HG02943 (cell line): ENCODE results near the gene ZNF546.
A peak's percentile ranks its signal among the peaks of the same experiment; 100 is the strongest.
"Not testable (repeated sequence)": the region's sequence is repeated elsewhere in the genome, so short reads cannot be mapped to it uniquely, and the experiment has no call there.

Source experiments
- ATAC-seq: cut with Tn5 transposase; IDR thresholded peaks from one replicate; pipeline ENCODE4 v1.9.1; 2021; ENCODE audit warnings: mild to moderate bottlenecking, low read depth, moderate library complexity; ENCODE audit not compliant: unreplicated experiment

Gene ZNF546

DNA sequence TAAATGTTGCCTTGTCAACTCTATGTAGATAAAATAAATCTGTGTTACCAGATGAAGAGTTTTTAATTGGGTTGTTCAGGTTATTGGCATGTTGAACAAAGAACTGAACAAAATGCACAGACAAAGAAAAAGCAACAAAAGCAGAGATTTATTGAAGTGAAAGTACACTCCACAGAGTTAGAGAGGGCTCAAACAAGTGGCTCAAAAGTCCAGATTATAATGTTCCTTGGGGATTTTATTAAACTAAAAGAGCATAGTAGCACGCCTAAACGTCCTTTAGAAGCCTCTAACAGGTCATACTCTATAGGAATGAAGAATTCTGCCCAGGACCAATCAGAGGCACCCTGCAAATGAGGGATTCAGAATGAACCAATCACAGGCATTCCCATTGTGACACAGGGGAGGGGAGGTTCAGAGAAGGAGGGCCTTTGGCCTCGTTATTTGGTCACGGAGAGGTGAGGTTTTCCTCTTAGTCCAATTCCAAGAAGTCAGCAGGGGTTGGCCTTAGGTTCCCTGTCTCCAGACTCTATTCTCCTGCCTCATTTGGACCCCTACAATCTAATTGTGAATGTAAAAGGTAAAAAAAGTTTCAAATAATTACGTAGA is 13.1 kb upstream of the ZNF546 start:
- ATAC-seq, result no peak

DNA sequence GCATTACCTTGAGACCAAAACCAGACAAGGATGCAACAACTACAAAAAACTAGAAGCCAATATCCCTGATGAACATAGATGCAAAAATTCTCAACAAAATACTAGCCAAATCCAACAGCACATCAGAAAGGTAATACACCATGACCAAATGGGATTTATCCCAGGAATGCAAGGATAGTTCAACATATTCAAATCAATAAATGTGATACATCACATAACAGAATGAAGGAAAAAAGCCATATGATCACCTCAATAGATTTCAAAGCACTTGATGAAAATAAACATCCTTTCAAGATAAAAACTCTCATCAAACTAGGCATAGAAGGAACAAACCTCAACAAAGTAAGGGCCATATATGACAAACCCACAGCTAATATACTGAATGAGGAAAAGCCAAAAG is 10.2 kb upstream of the ZNF546 start:
- no peak for ATAC-seq

DNA sequence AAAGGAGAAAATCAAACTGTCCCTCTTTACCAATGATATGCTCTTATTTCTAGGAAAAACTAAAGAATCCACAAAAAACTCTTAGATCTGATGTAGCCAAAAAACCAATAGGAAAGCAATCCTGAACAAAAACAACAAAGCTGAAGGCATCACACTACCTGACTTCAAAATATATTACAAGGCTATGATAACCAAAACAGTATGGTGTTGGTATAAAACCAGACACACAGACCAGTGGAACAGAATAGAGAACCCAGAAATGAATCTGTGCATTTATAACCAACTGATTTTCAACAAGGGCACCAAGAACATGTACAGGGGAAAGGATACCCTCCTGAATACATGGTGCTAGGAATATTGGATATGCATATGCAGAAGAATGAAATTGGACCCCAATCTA is 9.7 kb upstream of the ZNF546 start:
- ATAC-seq, result no peak

DNA sequence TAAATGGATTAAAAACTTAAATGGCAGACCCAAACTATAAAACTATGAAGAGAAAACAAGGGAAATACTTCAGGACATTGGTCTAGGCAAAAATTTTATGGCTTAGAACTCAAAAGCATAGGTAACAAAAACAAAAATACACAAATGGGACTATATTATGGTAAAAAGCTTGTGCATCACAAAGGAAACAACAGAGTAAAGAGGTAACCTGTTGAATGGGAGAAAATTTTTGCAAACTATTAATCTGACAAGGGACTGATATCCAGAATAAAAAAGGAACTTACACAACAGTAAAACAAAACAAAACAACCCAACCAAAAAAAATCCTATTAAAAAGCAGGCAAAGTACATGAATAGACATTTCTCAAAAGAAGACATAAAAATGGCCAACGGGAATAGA is 9.3 kb upstream of the ZNF546 start:
- ATAC-seq, result no peak

DNA sequence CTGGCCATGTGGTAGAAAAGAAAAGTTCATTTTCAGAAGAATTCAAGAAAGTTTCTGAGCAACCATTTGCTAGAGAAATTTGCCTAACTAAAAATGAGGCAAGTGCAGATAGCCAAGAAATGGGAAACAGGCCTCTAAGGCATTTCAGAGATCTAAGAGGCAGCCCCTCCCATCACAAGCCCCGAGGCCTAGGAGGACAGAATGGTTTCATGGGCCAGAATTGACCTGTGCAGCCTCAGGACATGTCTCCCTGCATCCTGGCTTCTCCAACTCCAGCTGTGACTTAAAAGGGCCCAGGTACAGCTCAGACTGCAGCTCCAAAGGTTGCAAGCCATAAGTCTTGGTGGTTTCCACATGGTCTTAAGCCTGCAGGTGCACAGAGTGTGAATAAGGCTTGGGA is 3.3 kb upstream of the ZNF546 start:
- no peak for ATAC-seq

DNA sequence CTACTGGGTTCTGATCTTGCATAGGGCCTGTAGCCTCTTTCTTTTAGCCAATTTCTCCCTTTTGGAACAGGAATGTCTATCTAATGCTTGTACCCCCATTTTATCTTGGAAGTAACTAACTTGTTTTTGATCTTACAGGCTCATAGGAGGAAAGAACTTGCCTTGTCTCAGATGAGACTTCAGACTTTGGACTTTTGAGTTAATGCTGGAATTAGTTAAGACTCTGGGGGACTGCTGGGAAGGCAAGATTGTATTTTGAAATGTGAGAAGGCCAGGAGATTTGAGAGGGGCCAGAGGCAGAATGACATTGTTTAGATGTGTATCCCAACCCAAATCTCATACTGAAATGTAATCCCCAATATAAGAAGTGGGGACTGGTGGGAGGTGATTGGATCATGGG is 2.5 kb upstream of the ZNF546 start:
- ATAC-seq, result no peak

DNA sequence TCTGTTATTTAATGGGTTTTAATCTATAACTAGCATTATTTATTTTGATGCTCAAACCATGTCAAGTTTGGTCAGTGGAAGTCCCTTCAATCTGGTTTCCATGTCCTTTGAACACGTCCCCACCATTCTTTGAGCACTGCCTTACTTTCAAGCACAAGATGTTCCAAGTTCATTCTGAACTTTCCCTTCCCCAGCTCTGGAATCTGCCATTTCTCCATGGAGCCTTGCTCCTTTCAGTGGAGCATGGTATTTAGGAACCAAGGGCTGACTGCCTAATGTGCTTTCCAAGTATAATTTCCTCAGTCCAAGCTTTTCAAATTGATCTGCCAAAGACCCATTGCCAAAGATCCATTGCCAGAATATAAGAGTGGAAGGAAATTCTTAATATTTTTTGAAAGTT is 1.1 kb upstream of the ZNF546 start:
- ATAC-seq, result no peak

DNA sequence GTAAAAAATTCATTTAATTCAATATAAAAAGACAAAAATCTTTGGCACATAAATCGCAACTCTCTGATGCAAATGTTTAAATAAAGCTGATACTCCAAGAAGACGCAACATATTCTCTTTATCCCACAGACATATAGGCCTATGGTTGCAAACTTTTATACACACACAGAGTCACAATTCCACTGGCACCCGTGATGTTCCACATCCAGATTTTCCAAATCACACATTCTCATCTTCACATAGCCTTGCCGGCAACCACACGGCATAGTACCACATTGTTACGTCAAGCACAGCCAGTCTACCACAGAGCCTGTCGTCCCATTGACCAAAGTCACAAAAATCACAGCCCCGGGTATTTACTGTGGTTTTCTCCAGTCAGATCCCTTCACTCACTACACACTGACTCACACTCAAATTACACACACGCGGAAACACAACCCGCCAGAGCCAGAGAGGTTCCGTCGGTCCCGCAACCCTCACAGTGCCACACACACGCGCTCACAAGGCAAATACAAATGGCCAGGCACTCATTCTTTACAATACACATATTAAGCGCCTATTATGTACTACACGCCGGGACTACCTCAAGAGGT is 546 bp upstream of the ZNF546 start:
- peak; percentile 26 for ATAC-seq

DNA sequence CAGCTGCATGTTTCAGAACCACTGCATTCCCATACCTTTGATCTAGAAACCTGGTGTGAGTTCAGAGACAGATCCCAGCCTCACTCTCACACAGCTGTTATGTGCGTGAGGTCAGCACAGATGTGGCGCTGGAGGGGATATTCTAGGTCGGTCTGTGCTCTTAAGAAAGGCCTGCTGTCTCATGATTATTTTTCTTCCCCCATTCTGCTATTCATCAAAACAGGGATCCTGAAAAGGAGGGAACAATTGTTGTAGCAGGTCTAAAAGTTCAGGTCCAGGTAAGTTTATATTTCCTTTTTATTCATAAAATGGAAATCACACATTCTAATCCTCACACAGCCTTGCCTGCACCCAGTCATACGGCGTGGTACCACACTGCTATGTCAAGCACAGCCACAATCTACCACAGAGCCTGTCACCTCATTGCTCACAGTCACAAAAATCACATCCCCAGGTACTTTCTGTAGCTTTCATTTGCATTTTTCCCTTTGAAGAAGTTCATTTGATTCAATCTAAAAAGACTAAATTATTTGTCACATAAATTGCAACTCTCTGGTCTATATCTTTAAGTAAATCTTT is 867 bp downstream of the ZNF546 start:
- no peak for ATAC-seq

DNA sequence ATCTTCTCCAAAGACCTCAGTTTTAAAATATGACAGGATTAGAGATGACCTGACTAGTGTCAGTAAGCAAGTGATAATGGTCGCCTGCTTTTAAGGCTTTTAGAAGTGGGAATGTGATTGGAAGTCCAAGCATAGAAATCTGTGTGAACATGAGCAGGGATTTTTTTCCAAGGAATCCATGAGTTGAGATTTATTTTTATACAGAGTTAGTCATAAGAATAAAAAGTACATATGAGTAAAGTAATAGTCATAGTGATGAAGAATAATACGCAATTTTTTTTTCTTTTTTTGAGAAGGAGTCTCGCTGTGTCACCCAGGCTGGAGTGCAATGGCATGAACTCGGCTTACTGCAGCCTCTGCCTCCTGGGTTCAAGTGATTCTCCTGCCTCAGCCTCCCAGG is 1.6 kb downstream of the ZNF546 start:
- no peak for ATAC-seq

DNA sequence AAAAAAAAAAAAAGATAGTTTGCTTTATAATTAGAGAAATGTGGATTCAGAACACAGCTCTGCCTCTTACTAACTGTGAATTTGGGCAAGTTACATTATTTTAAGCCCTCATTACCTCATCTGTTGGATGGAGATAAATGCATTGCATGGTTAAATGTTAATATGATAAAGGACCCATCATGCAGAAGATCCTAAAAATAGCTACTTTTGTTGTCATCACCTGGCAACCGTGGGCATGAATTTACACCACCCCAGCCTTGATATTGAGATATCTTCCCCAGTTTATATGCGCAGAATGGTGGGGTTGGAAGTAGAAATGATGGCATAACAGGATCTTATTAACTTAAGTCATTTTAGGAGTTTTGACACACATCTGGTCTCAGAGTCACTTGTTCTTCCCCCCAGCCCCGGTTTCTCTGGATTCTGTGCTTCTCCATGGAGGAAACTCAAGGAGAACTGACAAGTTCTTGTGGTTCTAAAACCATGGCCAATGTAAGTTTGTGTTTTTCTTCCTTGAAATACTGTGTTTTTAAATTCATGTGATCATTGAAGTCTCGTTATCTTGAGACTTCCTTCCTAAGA is 8.9 kb downstream of the ZNF546 start:
- no peak for ATAC-seq

DNA sequence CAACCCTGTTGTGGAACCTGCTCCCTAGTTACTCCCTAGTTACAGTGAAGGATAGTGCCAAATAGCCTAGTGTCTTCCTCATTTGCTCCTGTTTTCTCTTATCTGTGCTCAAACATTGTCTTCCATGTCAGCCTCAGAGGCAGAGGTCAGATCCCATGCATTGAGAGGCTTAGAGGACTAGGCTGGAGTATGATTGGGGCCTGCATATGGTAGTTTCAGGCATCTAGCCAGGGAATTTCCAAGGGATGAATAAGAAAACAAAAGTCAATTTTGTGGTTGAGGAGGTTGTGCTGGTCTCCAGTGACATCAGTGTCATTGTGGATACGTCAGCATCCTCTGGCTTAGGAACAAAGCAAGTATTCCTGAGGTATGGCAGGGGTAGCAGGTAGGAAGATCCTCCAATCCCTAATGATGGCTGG is 9.4 kb downstream of the ZNF546 start:
- no peak for ATAC-seq

DNA sequence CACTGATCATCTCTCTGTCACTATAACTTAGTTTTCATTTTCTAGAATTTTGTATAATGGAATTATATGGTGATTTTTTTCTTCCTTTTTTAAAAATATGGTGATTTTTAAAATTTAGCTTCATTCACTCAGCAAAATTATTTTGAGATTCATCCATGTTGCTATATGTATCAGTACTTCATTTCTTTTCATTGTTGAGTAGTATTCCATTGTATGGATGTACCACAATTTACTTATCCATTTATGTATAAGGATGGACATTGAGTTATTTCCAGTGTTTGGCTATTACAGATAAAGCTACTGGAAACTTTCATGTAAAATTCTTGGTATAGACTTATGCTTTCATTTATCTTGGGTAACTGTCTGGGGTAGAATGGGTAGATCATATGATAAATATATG is 12.8 kb downstream of the ZNF546 start:
- no peak for ATAC-seq

DNA sequence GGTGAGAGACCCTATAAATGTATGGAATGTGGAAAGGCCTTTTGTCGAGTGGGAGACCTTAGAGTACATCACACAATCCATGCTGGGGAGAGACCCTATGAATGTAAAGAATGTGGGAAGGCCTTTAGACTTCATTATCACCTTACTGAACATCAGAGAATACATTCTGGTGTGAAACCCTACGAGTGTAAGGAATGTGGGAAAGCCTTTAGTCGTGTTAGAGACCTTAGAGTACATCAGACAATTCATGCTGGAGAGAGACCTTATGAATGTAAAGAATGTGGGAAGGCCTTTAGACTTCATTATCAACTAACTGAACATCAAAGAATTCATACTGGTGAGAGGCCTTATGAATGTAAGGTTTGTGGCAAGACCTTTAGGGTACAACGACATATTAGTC is 17.1 kb downstream of the ZNF546 start:
- ATAC-seq, result no peak

DNA sequence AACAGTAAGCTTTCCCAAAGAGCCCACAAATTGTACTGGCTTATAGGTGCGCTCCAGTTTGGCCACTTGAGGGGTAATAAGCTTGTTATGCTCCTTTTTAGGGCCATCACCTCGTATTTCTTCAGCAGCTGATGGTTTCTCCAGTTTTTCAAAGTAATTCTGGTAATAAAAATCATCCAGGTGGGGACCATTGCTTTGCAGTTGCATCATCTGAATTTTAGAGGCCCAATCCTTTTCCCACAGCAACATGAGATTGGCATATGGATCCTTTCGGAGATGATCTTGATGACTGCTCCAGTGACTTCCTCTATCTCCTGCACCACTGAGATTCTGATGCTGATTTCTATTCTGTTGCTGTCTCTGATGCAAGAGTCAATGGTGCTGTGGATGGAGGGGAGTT is 27.1 kb downstream of the ZNF546 start:
- ATAC-seq, result no peak

DNA sequence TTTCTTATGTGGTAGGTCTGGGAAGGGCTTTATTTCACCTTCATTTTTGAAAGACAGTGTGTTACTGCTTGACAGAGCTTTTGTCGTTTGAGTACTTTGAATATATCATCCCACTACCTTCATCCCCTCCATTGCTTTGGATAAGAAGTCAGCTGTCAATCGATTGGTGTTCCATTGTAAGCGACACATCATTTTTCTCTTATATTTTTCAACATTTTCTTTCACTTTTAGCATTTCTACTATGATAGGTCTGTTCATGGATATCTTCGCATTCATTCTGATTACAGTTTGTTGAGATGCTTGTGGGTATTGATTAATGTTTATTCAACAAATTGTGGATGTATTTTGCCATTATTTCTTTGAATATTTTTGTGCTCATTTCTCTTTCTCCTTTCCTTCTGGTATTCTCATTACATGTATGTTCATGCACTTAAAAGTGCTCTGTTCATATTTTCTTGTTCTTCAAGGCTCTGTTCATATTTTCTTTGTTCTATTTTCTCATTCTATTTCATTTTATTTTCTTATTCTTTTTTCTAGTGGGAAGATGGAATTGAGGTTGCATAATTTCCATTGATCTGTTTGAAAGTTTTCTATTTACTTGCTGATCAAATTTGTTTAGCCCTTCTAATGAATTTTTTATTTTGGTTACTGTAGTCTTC is 29.2 kb downstream of the ZNF546 start:
- no peak for ATAC-seq

DNA sequence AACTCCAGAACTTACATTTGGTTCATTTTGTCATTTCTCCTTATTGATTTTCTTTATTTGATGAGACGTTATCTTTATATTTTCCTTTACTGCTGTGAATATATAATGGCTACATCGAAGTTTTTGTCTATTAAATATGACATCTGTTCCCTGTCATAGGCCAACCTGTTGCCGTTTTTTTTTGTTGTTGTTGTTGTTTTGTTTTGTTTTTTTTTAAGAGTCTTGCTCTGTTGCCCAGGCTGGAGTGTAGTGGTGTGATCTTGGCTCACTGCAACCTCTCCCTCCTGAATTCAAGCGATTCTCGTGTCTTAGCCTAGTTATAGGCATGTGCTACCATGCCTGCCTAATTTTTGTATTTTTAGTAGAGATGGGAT is 29.7 kb downstream of the ZNF546 start:
- no peak for ATAC-seq

DNA sequence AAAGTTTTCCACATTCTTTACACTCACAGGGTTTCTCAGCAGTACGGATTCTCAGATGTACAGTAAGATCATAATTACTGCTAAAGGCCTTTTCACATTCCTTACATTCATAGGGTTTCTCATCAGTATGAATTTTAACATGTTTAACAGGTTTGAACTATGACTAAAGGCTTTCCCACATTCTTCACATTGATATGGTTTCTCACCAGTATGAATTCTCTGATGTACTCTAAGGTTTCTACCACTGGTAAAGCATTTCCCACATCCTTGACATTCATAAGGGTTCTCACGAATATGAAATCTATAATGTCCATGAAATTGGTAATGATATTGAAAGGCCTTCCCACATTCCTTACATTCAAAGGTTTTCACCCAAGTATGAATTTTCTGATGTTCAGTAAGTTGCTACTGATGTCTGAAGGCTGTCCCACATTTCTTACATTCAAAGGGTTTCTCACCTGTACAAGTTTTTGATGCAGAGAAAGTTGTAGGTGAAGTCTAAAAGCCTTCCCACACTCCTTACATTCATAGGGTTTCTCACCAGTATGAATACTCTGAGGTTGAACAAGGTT is 37.2 kb downstream of the ZNF546 start:
- ATAC-seq, result no peak

DNA sequence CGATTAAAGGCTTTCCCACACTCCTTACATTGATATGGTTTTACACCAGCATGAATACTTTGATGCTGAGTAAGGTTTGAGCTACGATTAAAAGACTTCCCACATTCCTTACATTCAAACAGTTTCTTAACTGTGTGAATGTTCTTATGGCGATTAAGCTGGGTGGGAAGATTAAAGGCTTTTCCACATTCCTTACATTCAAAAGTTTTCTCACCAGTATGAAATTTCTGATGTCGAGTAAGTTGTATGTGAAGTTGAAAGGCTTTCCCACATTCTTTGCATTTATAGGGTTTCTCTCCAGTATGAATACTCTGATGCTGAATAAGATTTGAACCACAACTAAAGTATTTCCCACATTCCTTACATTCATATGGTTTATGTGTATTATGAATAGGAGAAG is 39.1 kb downstream of the ZNF546 start:
- ATAC-seq, result no peak

DNA sequence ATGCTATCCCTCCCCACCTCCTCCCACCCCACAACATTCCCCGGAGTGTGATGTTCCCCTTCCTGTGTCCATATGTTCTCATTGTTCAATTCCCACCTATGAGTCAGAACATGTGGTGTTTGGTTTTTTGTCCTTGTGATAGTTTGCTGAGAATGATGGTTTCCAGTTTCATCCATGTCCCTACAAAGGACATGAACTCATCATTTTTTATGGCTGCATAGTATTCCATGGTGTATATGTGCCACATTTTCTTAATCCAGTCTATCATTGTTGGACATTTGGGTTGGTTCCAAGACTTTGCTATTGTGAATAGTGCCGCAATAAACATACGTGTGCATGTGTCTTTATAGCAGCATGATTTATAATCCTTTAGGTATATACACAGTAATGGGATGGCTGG is 41.2 kb downstream of the ZNF546 start:
- not testable (repeated sequence) for ATAC-seq

DNA sequence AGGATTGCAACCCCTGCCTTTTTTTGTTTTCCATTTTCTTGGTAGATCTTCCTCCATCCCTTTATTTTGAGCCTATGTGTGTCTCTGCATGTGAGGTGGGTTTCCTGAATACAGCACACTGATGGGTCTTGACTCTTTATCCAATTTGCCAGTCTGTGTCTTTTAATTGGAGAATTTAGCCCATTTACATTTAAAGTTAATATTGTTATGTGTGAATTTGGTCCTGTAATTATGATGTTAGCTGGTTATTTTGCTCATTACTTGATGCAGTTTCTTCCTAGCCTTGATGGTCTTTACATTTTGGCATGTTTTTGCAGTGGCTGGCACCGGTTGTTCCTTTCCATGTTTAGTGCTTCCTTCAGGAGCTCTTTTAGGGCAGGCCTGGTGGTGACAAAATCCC is 44.9 kb downstream of the ZNF546 start:
- not testable (repeated sequence) for ATAC-seq
